ENCODE results near the gene URI1. TPM values are rescaled to one million over a fixed set of nuclear protein-coding genes. Genes with fewer than 3 reads are reported as not detected.

The URI1 gene
- total RNA-seq, 1 donor from 2014 or later = 58.4 TPM

GRCh38 chr19:29934257-29934656 is 7.8 kb upstream of the URI1 start:
- H3K4me3 Mint-ChIP-seq (ENCODE audit: low read depth) = no peak overlapping the region
- TF ChIP-seq CTCF (IDR thresholded peaks at IDR 0.05; ENCODE audit: unreplicated experiment) = no peak
- H3K27ac Mint-ChIP-seq = no peak overlapping the region
- no peak for DNase-seq (ENCODE audit: low spot score, unreplicated experiment)
- H3K9me3 Mint-ChIP-seq (ENCODE audit: low read depth) = peaks cover 15% of the 10 kb centered on the region
- peaks cover 1% of the 10 kb centered on the region for H3K36me3 Mint-ChIP-seq (ENCODE audit: insufficient read depth)
- no peaks in the 10 kb centered on the region for H3K4me1 Mint-ChIP-seq (ENCODE audit: low read depth)
- H3K27me3 Mint-ChIP-seq = peaks cover 2% of the 10 kb centered on the region

- DNase-seq (ENCODE audit: low spot score, unreplicated experiment) = no peak
- peaks cover 1% of the 10 kb centered on the region for H3K36me3 Mint-ChIP-seq (ENCODE audit: insufficient read depth)
- H3K27me3 Mint-ChIP-seq = peaks cover 7% of the 10 kb centered on the region
- peaks cover 15% of the 10 kb centered on the region for H3K9me3 Mint-ChIP-seq (ENCODE audit: low read depth)
- no peak for TF ChIP-seq CTCF (IDR thresholded peaks at IDR 0.05; ENCODE audit: unreplicated experiment)
- no peaks in the 10 kb centered on the region for H3K4me1 Mint-ChIP-seq (ENCODE audit: low read depth)
- H3K27ac Mint-ChIP-seq = no peak overlapping the region
- no peak overlapping the region for H3K4me3 Mint-ChIP-seq (ENCODE audit: low read depth)
Measured at GRCh38 chr19:29934781-29935180, 7.3 kb upstream of the URI1 start.

GRCh38 chr19:29936409-29936808 is 5.6 kb upstream of the URI1 start:
- Mint-ChIP-seq H3K4me1 (ENCODE audit: low read depth) (no peaks in the 10 kb centered on the region), H3K9me3 (ENCODE audit: low read depth) (peaks cover 15% of the 10 kb centered on the region), H3K4me3 (ENCODE audit: low read depth) (no peak overlapping the region), H3K27me3 (peaks cover 17% of the 10 kb centered on the region), H3K36me3 (ENCODE audit: insufficient read depth) (peaks cover 1% of the 10 kb centered on the region), H3K27ac (no peak overlapping the region)
- no peak for DNase-seq (ENCODE audit: low spot score, unreplicated experiment)
- TF ChIP-seq CTCF (IDR thresholded peaks at IDR 0.05; ENCODE audit: unreplicated experiment) = no peak

- H3K9me3 Mint-ChIP-seq (ENCODE audit: low read depth) = peaks cover 15% of the 10 kb centered on the region
- peaks cover 1% of the 10 kb centered on the region for H3K36me3 Mint-ChIP-seq (ENCODE audit: insufficient read depth)
- no peak for TF ChIP-seq CTCF (IDR thresholded peaks at IDR 0.05; ENCODE audit: unreplicated experiment)
- no peak overlapping the region for H3K4me3 Mint-ChIP-seq (ENCODE audit: low read depth)
- H3K27me3 Mint-ChIP-seq = peaks cover 15% of the 10 kb centered on the region
- DNase-seq (ENCODE audit: low spot score, unreplicated experiment) = no peak
- H3K4me1 Mint-ChIP-seq (ENCODE audit: low read depth) = peaks cover 11% of the 10 kb centered on the region
- H3K27ac Mint-ChIP-seq = no peak overlapping the region
Measured at GRCh38 chr19:29939628-29940027, 2.4 kb upstream of the URI1 start.

- Mint-ChIP-seq H3K36me3 (ENCODE audit: insufficient read depth) (no peaks in the 10 kb centered on the region), H3K27me3 (peaks cover 15% of the 10 kb centered on the region), H3K9me3 (ENCODE audit: low read depth) (peaks cover 9% of the 10 kb centered on the region), H3K4me1 (ENCODE audit: low read depth) (peaks cover 15% of the 10 kb centered on the region), H3K27ac (peak overlapping the region; percentile 62), H3K4me3 (ENCODE audit: low read depth) (peak overlapping the region; percentile 78)
- no peak for TF ChIP-seq CTCF (IDR thresholded peaks at IDR 0.05; ENCODE audit: unreplicated experiment)
- no peak for DNase-seq (ENCODE audit: low spot score, unreplicated experiment)
Measured at GRCh38 chr19:29940971-29941585, 961 bp upstream of the URI1 start.
